ENCODE results near the gene CFAP53.

CFAP53 gene

DNA sequence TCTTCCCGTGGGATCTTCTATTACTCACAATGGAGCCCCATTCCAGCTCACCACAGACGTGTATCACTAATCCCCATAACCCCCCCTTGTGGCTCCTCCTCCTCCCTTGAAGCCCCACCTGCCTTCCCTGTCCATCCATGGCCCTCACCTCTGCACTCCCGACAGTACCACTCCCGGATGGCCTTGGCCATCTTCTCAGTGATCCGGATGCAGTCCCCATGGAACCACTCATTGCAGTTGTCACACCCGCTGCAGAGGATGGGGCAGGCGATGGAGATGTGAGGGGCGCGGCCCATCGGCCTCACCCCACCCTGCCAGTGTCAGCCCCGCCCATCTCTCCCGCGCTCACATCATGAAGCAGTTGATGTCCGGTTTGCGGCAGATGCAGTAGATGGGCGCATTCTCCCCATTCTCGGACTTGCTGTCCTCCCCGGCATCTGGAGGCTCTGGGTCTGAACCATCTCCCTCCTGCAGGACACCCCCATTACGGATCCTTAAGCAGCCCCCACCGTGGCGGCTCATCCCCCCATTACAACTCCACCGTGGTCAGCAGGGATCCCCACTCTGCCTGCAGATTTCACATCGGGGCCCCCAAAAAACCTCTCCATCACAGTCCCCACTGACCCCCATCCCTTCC is 20.2 kb upstream of the CFAP53 start:
- H3K4me3 ChIP-seq (ENCODE audit: low read length), result peak overlapping the region; percentile 95
- H3K36me3 ChIP-seq (ENCODE audit: control insufficient read depth, low read depth, low read length), result peaks cover 23% of the 10 kb centered on the region
- no peaks in the 10 kb centered on the region for H3K9me3 ChIP-seq (ENCODE audit: control insufficient read depth, low read depth, low read length)
- no peaks in the 10 kb centered on the region for H3K4me1 ChIP-seq (ENCODE audit: control insufficient read depth, low read depth, low read length)
- no peaks in the 10 kb centered on the region for H3K27me3 ChIP-seq (ENCODE audit: control insufficient read depth, insufficient read depth, low read length)
- H3K27ac ChIP-seq (ENCODE audit: low read length), result no peak overlapping the region
- H3K9ac ChIP-seq (ENCODE audit: low read length), result peak overlapping the region; percentile 72

DNA sequence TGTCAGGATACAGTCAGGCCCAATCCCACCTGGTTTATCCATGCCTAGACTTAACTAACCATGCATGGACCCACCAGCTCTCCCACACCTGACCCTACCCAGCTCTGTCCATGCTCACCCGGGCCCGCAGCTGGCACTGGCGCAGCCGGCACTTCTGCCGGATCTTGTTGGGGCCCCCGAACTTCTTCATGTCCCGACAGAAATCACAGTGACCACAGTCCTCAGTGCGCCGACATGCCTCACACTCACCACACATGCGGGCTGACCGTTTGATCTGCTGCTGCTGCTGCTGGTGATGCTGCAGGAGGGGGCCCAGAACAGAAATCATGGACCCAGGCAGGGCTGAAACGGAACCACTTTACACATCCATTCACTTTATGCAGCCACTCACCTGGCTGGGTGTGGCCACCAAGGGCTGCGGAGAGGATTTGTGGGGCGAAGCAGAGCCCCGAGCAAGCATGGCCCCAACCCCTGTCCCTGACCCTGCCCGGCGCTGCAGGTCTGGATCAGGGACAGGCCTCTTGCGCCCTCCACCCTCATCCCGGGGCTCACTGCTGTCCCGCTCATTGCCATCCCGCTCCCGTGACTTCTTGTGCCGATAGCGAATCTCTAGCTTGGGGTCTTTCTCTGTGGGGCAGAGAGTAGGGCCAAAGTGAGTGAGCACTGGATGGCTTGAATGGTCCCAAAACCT is 19.5 kb upstream of the CFAP53 start:
- H3K9ac ChIP-seq (ENCODE audit: low read length), result no peak overlapping the region

DNA sequence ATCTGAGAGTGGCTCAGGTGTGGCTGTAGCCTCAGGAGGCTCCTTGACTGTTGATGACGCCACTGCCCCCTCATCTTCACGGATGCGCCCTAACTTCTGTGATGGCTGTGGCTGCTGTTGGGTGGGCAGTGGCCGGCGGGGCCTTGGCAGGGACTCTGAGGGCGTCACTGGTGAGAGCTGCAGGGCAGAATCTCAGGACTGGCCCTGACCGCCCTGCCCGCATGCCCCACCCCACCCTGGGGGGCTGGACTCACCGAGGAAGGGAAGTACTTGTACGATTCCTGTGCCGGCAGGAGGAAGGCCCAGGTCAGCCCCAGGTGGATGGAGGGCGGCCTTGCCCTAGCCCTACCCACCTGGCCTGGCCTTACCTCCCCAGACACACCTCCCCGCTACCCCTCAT is 18.8 kb upstream of the CFAP53 start:
- peaks cover 4% of the 10 kb centered on the region for H3K4me1 ChIP-seq (ENCODE audit: control insufficient read depth, low read depth, low read length)
- H3K9me3 ChIP-seq (ENCODE audit: control insufficient read depth, low read depth, low read length), result no peaks in the 10 kb centered on the region
- peaks cover 23% of the 10 kb centered on the region for H3K36me3 ChIP-seq (ENCODE audit: control insufficient read depth, low read depth, low read length)
- H3K27ac ChIP-seq (ENCODE audit: low read length), result no peak overlapping the region
- H3K27me3 ChIP-seq (ENCODE audit: control insufficient read depth, insufficient read depth, low read length), result no peaks in the 10 kb centered on the region
- H3K9ac ChIP-seq (ENCODE audit: low read length), result no peak overlapping the region
- H3K4me3 ChIP-seq (ENCODE audit: low read length), result no peak overlapping the region

More for the DNA sequence above, 19.5 kb upstream of the CFAP53 start:
- Histone ChIP-seq H3K36me3 (ENCODE audit: control insufficient read depth, low read depth, low read length) (peaks cover 23% of the 10 kb centered on the region), H3K27me3 (ENCODE audit: control insufficient read depth, insufficient read depth, low read length) (no peaks in the 10 kb centered on the region), H3K9me3 (ENCODE audit: control insufficient read depth, low read depth, low read length) (no peaks in the 10 kb centered on the region), H3K4me3 (ENCODE audit: low read length) (peak overlapping the region; percentile 95), H3K4me1 (ENCODE audit: control insufficient read depth, low read depth, low read length) (no peaks in the 10 kb centered on the region), H3K27ac (ENCODE audit: low read length) (no peak overlapping the region)

DNA sequence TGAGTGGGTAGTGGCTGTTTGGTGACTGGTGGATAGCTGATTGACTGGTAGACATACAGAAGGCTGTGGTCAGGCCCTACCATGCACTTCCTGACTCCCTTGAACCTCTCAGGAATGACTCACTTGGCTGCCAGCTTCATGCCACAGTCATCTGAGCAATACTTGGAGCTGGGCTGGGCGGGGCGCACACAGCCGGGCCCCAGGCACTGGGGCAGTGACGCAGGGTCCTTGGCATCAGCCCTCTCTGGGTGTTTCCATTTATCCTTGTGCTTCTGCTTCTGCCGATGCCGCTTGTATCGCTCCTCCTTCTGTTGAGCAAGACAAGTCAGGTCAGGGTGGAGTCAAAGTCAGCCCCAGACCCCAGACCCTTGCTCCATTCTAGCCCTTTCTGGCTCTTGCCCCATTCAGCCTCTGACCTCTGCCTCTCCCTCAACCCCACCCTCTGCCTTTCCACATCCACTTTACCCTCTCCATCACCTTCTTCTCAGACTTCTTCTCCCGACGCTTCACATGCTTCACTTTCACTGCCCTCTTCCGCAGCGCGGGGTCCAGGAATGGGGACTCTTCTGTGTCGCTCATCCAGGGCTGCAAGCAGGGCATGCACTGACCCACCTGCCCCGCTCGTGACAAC is 18.1 kb upstream of the CFAP53 start:
- peaks cover 23% of the 10 kb centered on the region for H3K36me3 ChIP-seq (ENCODE audit: control insufficient read depth, low read depth, low read length)
- H3K4me3 ChIP-seq (ENCODE audit: low read length), result no peak overlapping the region
- peaks cover 4% of the 10 kb centered on the region for H3K4me1 ChIP-seq (ENCODE audit: control insufficient read depth, low read depth, low read length)
- H3K9me3 ChIP-seq (ENCODE audit: control insufficient read depth, low read depth, low read length), result no peaks in the 10 kb centered on the region
- H3K9ac ChIP-seq (ENCODE audit: low read length), result no peak overlapping the region
- no peak overlapping the region for H3K27ac ChIP-seq (ENCODE audit: low read length)
- H3K27me3 ChIP-seq (ENCODE audit: control insufficient read depth, insufficient read depth, low read length), result no peaks in the 10 kb centered on the region

DNA sequence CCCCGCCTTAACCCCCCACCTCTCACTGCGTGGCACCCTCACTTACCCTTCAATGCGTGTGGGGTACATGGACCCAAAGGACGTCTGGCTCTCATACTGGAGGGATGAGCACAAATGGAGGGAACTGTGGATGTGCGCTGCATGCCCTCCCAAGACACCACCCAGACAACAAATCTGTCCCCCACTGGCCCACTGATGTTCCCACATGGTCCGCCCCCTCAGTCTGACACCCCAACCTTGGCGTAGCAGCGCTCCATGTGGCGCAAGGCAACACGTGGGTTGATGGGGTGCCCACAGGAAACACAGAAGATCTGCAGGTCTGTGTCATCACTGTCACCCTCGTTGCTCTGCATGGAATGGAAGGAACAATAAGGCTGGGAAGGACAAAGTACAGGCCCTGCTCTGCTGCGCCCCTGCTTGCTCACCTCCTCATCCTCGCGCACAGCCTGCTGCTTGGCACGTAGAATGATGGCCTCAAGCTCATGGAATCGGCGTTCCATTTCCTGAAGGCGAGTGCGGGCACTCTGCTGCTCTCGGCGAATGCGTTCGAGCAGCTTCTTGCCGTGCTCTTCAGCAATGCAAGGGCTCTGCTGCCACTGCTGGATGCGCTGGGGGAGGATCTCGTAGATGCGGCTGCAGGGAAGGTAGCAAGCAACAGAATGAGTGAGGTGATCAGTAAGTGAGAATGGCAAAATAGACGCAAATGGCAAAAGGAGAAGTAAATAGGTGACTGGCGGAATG is 17.3 kb upstream of the CFAP53 start:
- no peaks in the 10 kb centered on the region for H3K27me3 ChIP-seq (ENCODE audit: control insufficient read depth, insufficient read depth, low read length)
- H3K9ac ChIP-seq (ENCODE audit: low read length), result no peak overlapping the region
- peaks cover 25% of the 10 kb centered on the region for H3K36me3 ChIP-seq (ENCODE audit: control insufficient read depth, low read depth, low read length)
- no peak overlapping the region for H3K27ac ChIP-seq (ENCODE audit: low read length)
- no peaks in the 10 kb centered on the region for H3K9me3 ChIP-seq (ENCODE audit: control insufficient read depth, low read depth, low read length)
- H3K4me3 ChIP-seq (ENCODE audit: low read length), result no peak overlapping the region
- H3K4me1 ChIP-seq (ENCODE audit: control insufficient read depth, low read depth, low read length), result peaks cover 4% of the 10 kb centered on the region

DNA sequence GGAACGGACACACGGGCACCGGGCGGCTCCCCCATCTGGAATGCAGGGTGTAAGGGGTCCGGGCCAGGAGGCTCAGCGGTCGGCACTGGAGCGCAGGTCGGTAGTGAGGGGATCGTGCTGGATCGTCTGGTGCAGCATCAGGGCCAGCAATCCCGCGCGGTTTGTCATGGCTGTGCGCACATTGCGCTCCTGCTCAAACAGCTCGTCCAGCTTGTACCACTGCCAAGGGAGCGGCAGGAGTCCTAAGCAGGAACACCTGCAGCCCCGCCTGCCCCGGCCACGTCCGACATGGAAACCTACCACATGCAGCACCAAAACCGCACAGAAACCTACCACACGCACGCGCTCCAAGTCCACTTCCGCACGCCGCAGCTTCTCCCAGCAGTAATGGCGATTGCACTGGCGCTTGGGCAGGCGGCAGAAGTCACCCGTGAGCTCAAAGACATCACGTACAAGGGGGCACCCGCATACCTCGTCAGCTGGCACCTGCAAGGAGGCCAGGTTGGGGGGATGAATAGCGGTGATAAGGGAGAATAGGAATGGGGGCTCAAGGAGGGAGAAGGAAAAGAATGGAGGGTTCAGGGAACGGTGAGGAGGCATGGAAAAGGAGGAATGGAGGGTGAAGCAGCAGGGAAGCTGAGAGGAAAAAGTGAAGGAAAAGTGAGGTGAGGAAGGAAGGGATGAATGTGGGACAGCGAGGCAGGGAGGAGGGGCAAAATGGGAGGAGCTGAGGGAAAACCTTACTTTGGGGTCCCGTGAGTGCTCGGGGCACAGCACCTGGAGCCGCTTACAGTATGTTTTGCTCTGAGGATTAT is 16.4 kb upstream of the CFAP53 start:
- Histone ChIP-seq H3K9ac (ENCODE audit: low read length) (no peak overlapping the region), H3K9me3 (ENCODE audit: control insufficient read depth, low read depth, low read length) (no peaks in the 10 kb centered on the region), H3K27me3 (ENCODE audit: control insufficient read depth, insufficient read depth, low read length) (no peaks in the 10 kb centered on the region), H3K36me3 (ENCODE audit: control insufficient read depth, low read depth, low read length) (peaks cover 29% of the 10 kb centered on the region), H3K27ac (ENCODE audit: low read length) (no peak overlapping the region), H3K4me3 (ENCODE audit: low read length) (no peak overlapping the region), H3K4me1 (ENCODE audit: control insufficient read depth, low read depth, low read length) (peaks cover 4% of the 10 kb centered on the region)

DNA sequence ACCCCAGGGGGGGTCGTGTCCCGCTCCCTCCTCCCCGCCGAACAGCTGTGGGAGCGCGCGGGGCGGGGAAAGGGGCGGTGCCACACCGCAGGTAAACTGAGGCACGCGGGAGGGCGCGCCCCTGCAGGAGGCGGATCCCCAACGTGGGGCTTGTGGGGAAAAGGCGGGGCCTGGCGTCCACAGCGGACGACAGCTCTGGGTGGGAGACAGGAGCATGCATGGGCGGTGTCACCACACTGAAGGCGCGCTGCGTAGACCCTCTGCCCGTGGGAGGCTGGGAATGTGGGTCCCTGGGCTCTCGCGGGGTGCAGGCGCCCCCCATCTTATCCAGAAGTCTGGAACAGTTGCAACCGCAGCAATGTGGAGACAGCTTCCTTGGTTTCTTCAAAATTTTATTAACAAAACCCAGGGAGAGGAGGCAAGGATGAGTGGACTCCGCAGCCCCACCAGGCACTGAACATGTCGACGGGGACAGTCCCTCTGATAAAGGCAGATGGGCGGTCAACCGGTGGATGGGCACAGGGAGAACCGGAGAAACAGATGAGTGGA is 15.8 kb upstream of the CFAP53 start:
- Histone ChIP-seq H3K36me3 (ENCODE audit: control insufficient read depth, low read depth, low read length) (peaks cover 29% of the 10 kb centered on the region), H3K4me1 (ENCODE audit: control insufficient read depth, low read depth, low read length) (peaks cover 4% of the 10 kb centered on the region), H3K27me3 (ENCODE audit: control insufficient read depth, insufficient read depth, low read length) (no peaks in the 10 kb centered on the region), H3K4me3 (ENCODE audit: low read length) (peak overlapping the region; percentile 99), H3K27ac (ENCODE audit: low read length) (no peak overlapping the region), H3K9me3 (ENCODE audit: control insufficient read depth, low read depth, low read length) (no peaks in the 10 kb centered on the region), H3K9ac (ENCODE audit: low read length) (peak overlapping the region; percentile 85)

DNA sequence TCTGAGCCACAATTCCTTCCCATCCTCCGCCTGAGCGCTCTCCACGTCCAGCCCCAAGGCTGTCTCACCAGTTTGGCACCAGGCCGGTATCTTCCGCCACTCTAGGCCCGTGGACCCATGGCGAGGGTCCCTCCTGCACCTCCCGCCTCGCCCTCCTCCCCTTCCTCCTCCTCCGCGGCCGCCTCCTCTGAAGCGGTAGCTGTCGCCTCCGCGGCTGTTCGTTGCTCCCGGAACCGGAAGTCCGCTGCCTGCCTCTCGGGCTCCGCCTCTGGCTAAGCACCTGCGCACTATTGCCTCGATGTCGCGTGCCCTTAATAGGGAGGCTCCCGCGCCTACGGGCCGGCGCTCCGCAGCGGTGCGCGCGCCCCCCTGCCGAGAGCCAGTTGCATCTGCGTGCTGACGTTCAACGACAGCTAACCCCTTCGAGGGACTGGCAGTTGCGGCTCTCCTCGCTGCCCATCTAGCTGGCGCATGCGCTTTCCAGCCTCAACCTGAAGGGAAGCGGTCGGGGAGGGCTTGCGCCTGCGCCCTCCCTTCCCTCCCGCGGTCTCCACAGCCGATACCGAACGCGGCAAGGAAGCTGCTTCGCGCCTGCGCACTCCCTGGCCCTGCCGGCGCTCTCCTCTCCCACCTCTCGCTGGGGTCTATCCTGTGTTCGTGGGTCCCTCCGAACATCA is 15.1 kb upstream of the CFAP53 start, which contains the start of gene MBD1:
Gene MBD1, minus strand, starts transcription at position 229 of the 677 bp plus-strand sequence. CDS start 1,531 bp downstream, outside the sequence.
- H3K36me3 ChIP-seq (ENCODE audit: control insufficient read depth, low read depth, low read length), result peaks cover 35% of the 10 kb centered on the region
- H3K27me3 ChIP-seq (ENCODE audit: control insufficient read depth, insufficient read depth, low read length), result no peaks in the 10 kb centered on the region
- peak within 1 kb of the TSS; percentile 85 for H3K9ac ChIP-seq (ENCODE audit: low read length)
- H3K4me3 ChIP-seq (ENCODE audit: low read length), result peak within 1 kb of the TSS; percentile 99
- peaks cover 4% of the 10 kb centered on the region for H3K4me1 ChIP-seq (ENCODE audit: control insufficient read depth, low read depth, low read length)
- H3K27ac ChIP-seq (ENCODE audit: low read length), result peak within 1 kb of the TSS; percentile 75
- H3K9me3 ChIP-seq (ENCODE audit: control insufficient read depth, low read depth, low read length), result no peaks in the 10 kb centered on the region

DNA sequence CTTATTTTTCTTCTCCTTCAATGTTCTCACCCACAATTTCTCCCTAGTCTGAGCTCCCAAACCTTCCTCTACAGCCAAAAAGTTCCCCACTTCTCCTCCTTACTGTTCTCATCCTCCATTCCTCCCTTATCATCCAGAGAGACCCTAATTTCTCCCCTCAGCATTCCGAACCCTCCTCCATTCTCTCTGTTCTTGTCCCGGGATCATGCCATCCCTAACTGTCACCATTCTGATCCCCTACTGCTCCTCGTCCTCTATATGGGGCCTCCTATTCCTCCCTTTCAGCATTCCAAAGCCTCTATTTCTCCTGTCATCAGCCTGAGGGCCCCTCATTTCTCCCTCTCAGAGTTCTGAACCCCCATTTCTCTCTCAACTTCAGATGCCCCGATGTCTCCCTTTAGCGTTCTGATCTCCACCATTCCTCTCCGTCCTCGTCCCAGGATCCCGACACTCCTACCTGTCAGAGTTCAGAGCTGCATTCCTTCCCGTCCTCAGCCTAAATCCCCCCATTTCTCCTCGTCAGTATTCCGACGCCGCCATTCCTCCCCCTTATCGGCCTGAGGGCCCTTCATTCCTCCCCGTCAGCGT is 14.5 kb upstream of the CFAP53 start:
- peaks cover 41% of the 10 kb centered on the region for H3K36me3 ChIP-seq (ENCODE audit: control insufficient read depth, low read depth, low read length)
- H3K4me1 ChIP-seq (ENCODE audit: control insufficient read depth, low read depth, low read length), result peaks cover 4% of the 10 kb centered on the region
- peak overlapping the region; percentile 75 for H3K27ac ChIP-seq (ENCODE audit: low read length)
- peak overlapping the region; percentile 85 for H3K9ac ChIP-seq (ENCODE audit: low read length)
- no peaks in the 10 kb centered on the region for H3K27me3 ChIP-seq (ENCODE audit: control insufficient read depth, insufficient read depth, low read length)
- no peaks in the 10 kb centered on the region for H3K9me3 ChIP-seq (ENCODE audit: control insufficient read depth, low read depth, low read length)
- peak overlapping the region; percentile 99 for H3K4me3 ChIP-seq (ENCODE audit: low read length)

DNA sequence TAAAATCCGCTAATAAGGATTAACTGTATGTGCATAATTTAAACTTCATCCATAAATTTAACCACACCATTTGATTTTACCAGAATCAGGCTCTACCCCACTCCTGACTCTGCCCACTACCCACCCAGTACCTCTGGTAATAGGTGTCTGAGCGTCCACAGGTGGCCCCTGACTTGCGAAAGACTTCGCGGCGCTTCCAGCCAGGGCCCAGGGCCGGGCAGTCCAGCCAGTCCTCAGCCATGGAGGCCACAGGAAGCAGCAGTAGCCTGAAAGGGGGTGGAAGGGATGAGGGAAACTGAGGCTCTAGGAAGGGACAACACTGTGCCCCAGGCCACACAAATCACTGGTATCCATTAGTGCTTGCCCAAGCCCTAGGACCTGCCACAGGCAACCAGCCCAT is 13.5 kb upstream of the CFAP53 start:
- Histone ChIP-seq H3K27me3 (ENCODE audit: control insufficient read depth, insufficient read depth, low read length) (no peaks in the 10 kb centered on the region), H3K9ac (ENCODE audit: low read length) (no peak overlapping the region), H3K4me1 (ENCODE audit: control insufficient read depth, low read depth, low read length) (peaks cover 4% of the 10 kb centered on the region), H3K4me3 (ENCODE audit: low read length) (no peak overlapping the region), H3K36me3 (ENCODE audit: control insufficient read depth, low read depth, low read length) (peaks cover 48% of the 10 kb centered on the region), H3K9me3 (ENCODE audit: control insufficient read depth, low read depth, low read length) (no peaks in the 10 kb centered on the region), H3K27ac (ENCODE audit: low read length) (no peak overlapping the region)

All from iPS-18a (cell line).